ENCODE results near the gene SCNM1. TPM values are rescaled to one million over a fixed set of nuclear protein-coding genes. Genes with fewer than 3 reads are reported as not detected.

The SCNM1 gene
- total and polyA plus RNA-seq, 9 of the 15 experiments (the other 6 are each of a cell fraction or from before 2014, with no cell fraction given), result 17.2 to 204 (median 63.0) TPM

GRCh38 chr1:151134991-151135390, 31.0 kb upstream of the SCNM1 start:
- CTCF ChIA-PET (ENCODE audit: low intra/inter-chr PET ratio), result no interaction called here
- no peaks in the 10 kb centered on the region for H3K9me3 ChIP-seq (replicated peaks; ENCODE audit: control insufficient read depth, insufficient read depth, low read depth, low read length)
- no peak overlapping the region for H2AFZ ChIP-seq (ENCODE audit: low read depth, low read length)
- H3K27ac ChIP-seq (ENCODE audit: extremely low read depth, low read depth, low read length), result no peak overlapping the region
- H3K79me2 ChIP-seq (ENCODE audit: control insufficient read depth, insufficient read depth, low read length), result no peaks in the 10 kb centered on the region
- 47% methylated on average over 7 of the region's 7 CpGs for WGBS (ENCODE audit: insufficient coverage, low coverage, missing lambda C conversion rate)
- no peaks in the 10 kb centered on the region; a peak in 1 of 5 replicates for H3K27me3 ChIP-seq (ENCODE audit: control insufficient read depth in 2 of 2, insufficient read depth in 2 of 2, low read length in 2 of 2)
- ATAC-seq, result no peak
- DNase-seq (ENCODE audit: extremely low read depth in 1 of 4, low spot score in 3 of 4), result no peak
- peaks cover 0 to 25% of the 10 kb centered on the region in 2 experiments; a peak in 2 of 5 replicates for H3K4me1 ChIP-seq (replicated peaks in 1 of 2; ENCODE audit: control insufficient read depth in 2 of 2, insufficient read depth in 2 of 2, low read length in 2 of 2)
- H3K4me3 ChIP-seq, result no peak overlapping the region
- POLR2A ChIA-PET, result interaction anchor here (1.0 to 1.7 kb wide), 4 partner anchors 10 to 22 kb away, joined by 4 to 7 read pairs (median 6); partner anchors contain the start of gene TNFAIP8L2
- H3K36me3 ChIP-seq (ENCODE audit: control insufficient read depth, insufficient read depth, low read length), result no peaks in the 10 kb centered on the region
- 0 out of 4 replicates have a peak overlapping the region, but pooled peaks of 1 of the 2 experiments have one; percentile 38 for H3K9ac ChIP-seq (ENCODE audit: insufficient read depth in 1 of 2, low read depth in 2 of 2, low read length in 2 of 2)
- H4K20me1 ChIP-seq (replicated peaks; ENCODE audit: control insufficient read depth, insufficient read depth, low read length), result peaks cover 6% of the 10 kb centered on the region; the same call in 1 of the 2 replicates
- no peak for TF ChIP-seq SIRT6 (IDR thresholded peaks at IDR 0.05; ENCODE audit: low read depth, low read length)
- no peak for TF ChIP-seq NCOR1 (IDR thresholded peaks at IDR 0.05)
- no peak for TF ChIP-seq TGIF2 (CRISPR knock-in tag; IDR thresholded peaks at IDR 0.05)
- no peak for TF ChIP-seq TFE3 (CRISPR knock-in tag; IDR thresholded peaks at IDR 0.05)
- no peak for FAIRE-seq
- in situ Hi-C loops (cut with MboI), result no loop called here
- no peaks in the 10 kb centered on the region for H3K9me1 ChIP-seq (ENCODE audit: control insufficient read depth, insufficient read depth, low read length)
- H3K4me2 ChIP-seq (ENCODE audit: insufficient read depth, low read length), result no peak overlapping the region
- intact Hi-C loops (cut with micrococcal nuclease), result no loop called here
- no TSS peak for BruUV-seq (replicated peaks)
